ENCODE results near the gene ZDHHC16.

ZDHHC16 gene

GRCh38 chr10:97464226-97464625, 18.3 kb downstream of the ZDHHC16 start:
- TF ChIP-seq ISL1 (CRISPR knock-in tag; IDR thresholded peaks at IDR 0.05) = no peak
- TF ChIP-seq POU6F1 (CRISPR knock-in tag; IDR thresholded peaks at IDR 0.05; ENCODE audit: borderline replicate concordance, low read depth) = no peak
- TF ChIP-seq CSRNP3 (CRISPR knock-in tag; IDR thresholded peaks at IDR 0.05) = no peak
- TF ChIP-seq PPARA (CRISPR knock-in tag; IDR thresholded peaks at IDR 0.05; ENCODE audit: borderline replicate concordance) = no peak
- TF ChIP-seq RARB (CRISPR knock-in tag; IDR thresholded peaks at IDR 0.05) = no peak
- no peak for TF ChIP-seq CREB5 (CRISPR knock-in tag; IDR thresholded peaks at IDR 0.05; ENCODE audit: low read depth)
- no peak for TF ChIP-seq ZFP30 (CRISPR knock-in tag; IDR thresholded peaks at IDR 0.05)
- TF ChIP-seq TOX (CRISPR knock-in tag; IDR thresholded peaks at IDR 0.05; ENCODE audit: borderline replicate concordance) = no peak
- no peak for TF ChIP-seq ZC3H10 (CRISPR knock-in tag; IDR thresholded peaks at IDR 0.05)
- TF ChIP-seq ZNF8 (CRISPR knock-in tag; IDR thresholded peaks at IDR 0.05) = no peak
- no peak for TF ChIP-seq OSR1 (CRISPR knock-in tag; IDR thresholded peaks at IDR 0.05)
- TF ChIP-seq ZNF70 (CRISPR knock-in tag; IDR thresholded peaks at IDR 0.05) = no peak
- TF ChIP-seq ARNTL (CRISPR knock-in tag; IDR thresholded peaks at IDR 0.05; ENCODE audit: borderline replicate concordance, low read depth) = no peak
- peak; percentile 4; the same call in 1 of the 3 replicates for ATAC-seq

- TF ChIP-seq ARNTL (CRISPR knock-in tag; IDR thresholded peaks at IDR 0.05; ENCODE audit: borderline replicate concordance, low read depth) (no peak), PATZ1 (CRISPR knock-in tag; IDR thresholded peaks at IDR 0.05; ENCODE audit: borderline replicate concordance) (no peak), ZNF70 (CRISPR knock-in tag; IDR thresholded peaks at IDR 0.05) (no peak), SNAI2 (CRISPR knock-in tag; IDR thresholded peaks at IDR 0.05) (no peak), ZC3H10 (CRISPR knock-in tag; IDR thresholded peaks at IDR 0.05) (no peak), TOX (CRISPR knock-in tag; IDR thresholded peaks at IDR 0.05; ENCODE audit: borderline replicate concordance) (no peak), ZFP30 (CRISPR knock-in tag; IDR thresholded peaks at IDR 0.05) (no peak), TCF4 (CRISPR knock-in tag; IDR thresholded peaks at IDR 0.05; ENCODE audit: borderline replicate concordance) (no peak), ESRRG (CRISPR knock-in tag; IDR thresholded peaks at IDR 0.05) (no peak), ZNF565 (CRISPR knock-in tag; conservative IDR thresholded peaks at IDR 0.05; ENCODE audit: low read depth) (no peak), OSR1 (CRISPR knock-in tag; IDR thresholded peaks at IDR 0.05) (no peak), ZNF8 (CRISPR knock-in tag; IDR thresholded peaks at IDR 0.05) (no peak), CSRNP3 (CRISPR knock-in tag; IDR thresholded peaks at IDR 0.05) (no peak), TSHZ2 (CRISPR knock-in tag; IDR thresholded peaks at IDR 0.05) (no peak), PPARA (CRISPR knock-in tag; IDR thresholded peaks at IDR 0.05; ENCODE audit: borderline replicate concordance) (no peak), ISL1 (CRISPR knock-in tag; IDR thresholded peaks at IDR 0.05) (no peak), RARB (CRISPR knock-in tag; IDR thresholded peaks at IDR 0.05) (no peak), BACH2 (CRISPR knock-in tag; IDR thresholded peaks at IDR 0.05; ENCODE audit: borderline replicate concordance) (no peak)
- no peak for ATAC-seq
Measured at GRCh38 chr10:97465982-97466381, 20.0 kb downstream of the ZDHHC16 start.
